Duodenal mucosa (tissue), 2 donors: ENCODE results near the gene SLC13A4.
"Not testable (repeated sequence)": the region's sequence is repeated elsewhere in the genome, so short reads cannot be mapped to it uniquely, and the experiment has no call there.

ENCODE experiments used
- H3K27ac ChIP-seq: one replicate; pipeline ENCODE4 v1.7.0; 2013; ENCODE audit warnings: low read depth, low read length
- H3K27me3 ChIP-seq, 2 donors: one replicate each; pipeline ENCODE4 v1.7.0; 2013; ENCODE audit warnings: low read length in 2 of 2, control low read depth in 1 of 2; ENCODE audit not compliant: insufficient read depth in 2 of 2, control insufficient read depth in 1 of 2
- H3K36me3 ChIP-seq, 2 donors: one replicate each; pipeline ENCODE4 v1.7.0; 2013; ENCODE audit warnings: low read length in 2 of 2, control low read depth in 1 of 2; ENCODE audit not compliant: insufficient read depth in 2 of 2, control insufficient read depth in 1 of 2
- H3K4me1 ChIP-seq, 2 donors: one replicate each; pipeline ENCODE4 v1.7.0; 2013; ENCODE audit warnings: low read length in 2 of 2, control low read depth in 1 of 2; ENCODE audit not compliant: insufficient read depth in 2 of 2, control insufficient read depth in 1 of 2
- H3K4me3 ChIP-seq, 2 donors: one replicate each; pipeline ENCODE4 v1.7.0; 2013; ENCODE audit warnings: low read length in 2 of 2, low read depth in 1 of 2
- H3K9ac ChIP-seq, 2 donors: one replicate each; pipeline ENCODE4 v1.7.0; 2013; ENCODE audit warnings: low read length in 2 of 2, low read depth in 1 of 2
- H3K9me3 ChIP-seq, 2 donors: one replicate each; pipeline ENCODE4 v1.7.0; 2013; ENCODE audit warnings: low read length in 2 of 2, control low read depth in 1 of 2; ENCODE audit not compliant: control insufficient read depth in 1 of 2

The SLC13A4 gene

DNA sequence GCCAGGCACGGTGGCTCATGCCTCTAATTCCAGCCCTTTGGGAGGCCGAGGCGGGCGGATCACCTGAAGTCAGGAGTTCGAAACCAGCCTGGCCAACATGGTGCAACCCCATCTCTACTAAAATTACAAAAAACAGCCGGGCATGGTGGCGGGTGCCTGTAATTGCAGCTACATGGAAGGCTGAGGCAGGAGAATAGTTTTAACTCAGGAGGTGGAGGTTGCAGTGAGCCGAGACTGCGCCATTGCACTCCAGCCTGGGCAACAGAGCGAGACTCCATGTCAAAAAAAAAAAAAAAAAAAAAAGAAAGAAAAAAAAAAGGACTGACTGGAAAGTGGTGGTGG is 9.3 kb upstream of the SLC13A4 start:
- not testable (repeated sequence) for H3K36me3 ChIP-seq, H3K4me1 ChIP-seq, H3K27me3 ChIP-seq, H3K9me3 ChIP-seq, H3K9ac ChIP-seq, H3K4me3 ChIP-seq, H3K27ac ChIP-seq

- H3K27me3 ChIP-seq: no peaks in the 10 kb centered on the region
- no peaks in the 10 kb centered on the region for H3K36me3 ChIP-seq
- no peaks in the 10 kb centered on the region for H3K9me3 ChIP-seq
- H3K9ac ChIP-seq: no peak overlapping the region
- H3K4me3 ChIP-seq: no peak overlapping the region
- H3K4me1 ChIP-seq: no peaks in the 10 kb centered on the region
- H3K27ac ChIP-seq: no peak overlapping the region
Observed at GRCh38 chr7:135736586-135737305, 8.8 kb upstream of the SLC13A4 start.

DNA sequence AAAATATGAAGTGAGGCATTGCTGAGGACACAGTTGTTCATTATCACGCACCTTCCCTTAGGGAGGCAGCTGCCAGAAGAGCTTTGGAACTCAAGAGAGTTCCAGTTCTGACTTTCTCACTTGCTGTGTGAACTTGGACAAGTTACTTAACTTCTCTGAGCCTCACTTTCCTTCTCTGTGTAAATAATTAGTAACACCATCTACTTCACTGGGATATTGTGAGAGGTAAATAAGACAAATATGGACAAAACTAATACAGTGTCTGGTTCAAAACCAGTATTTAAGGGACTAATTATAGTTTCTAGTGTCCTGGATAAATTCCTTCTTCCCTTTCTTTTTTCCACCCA is 6.3 kb upstream of the SLC13A4 start:
- H3K27ac ChIP-seq: no peak overlapping the region
- H3K36me3 ChIP-seq: no peaks in the 10 kb centered on the region
- no peaks in the 10 kb centered on the region for H3K27me3 ChIP-seq
- H3K9ac ChIP-seq: no peak overlapping the region
- no peak overlapping the region for H3K4me3 ChIP-seq
- no peaks in the 10 kb centered on the region for H3K9me3 ChIP-seq
- no peaks in the 10 kb centered on the region for H3K4me1 ChIP-seq

DNA sequence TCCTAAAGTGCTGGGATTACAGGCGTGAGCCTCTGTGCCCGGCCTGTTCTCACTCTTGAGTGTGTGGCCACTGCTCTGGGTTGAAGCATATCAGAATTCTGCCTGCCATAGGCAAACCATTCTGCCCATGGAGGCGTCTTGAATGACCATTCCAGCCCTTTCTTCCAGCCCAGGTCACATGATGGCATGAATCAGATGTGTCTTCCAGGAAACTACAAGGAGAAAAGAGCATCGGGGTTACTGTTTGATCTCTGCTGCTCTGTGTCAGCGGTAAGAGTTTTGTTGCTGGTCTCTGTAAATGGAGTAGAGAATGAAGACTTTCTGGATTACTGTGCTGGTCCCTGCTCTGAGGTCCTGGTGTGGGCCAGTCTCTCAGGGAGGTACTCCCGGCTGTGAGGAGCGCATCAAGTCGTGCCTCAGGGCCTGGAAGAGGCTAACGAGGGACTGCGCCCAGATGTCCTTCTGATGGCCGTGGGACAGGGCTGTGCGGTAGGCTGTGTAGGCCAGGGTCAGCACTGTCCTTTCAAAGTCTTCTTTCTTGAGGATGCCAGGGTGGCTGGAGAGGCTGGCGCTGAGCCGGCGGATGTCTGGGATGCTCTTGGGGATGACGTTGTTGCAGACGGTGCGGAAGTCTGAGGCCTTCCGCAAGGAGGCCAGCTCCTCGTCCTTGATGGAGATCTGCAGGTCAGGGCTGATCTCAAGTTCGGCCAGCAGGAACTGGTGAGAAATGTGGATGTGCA is 5.8 kb upstream of the SLC13A4 start:
- no peaks in the 10 kb centered on the region for H3K4me1 ChIP-seq
- H3K27me3 ChIP-seq: no peaks in the 10 kb centered on the region
- H3K27ac ChIP-seq: no peak overlapping the region
- no peaks in the 10 kb centered on the region for H3K9me3 ChIP-seq
- no peak overlapping the region for H3K9ac ChIP-seq
- no peaks in the 10 kb centered on the region for H3K36me3 ChIP-seq
- no peak overlapping the region for H3K4me3 ChIP-seq

DNA sequence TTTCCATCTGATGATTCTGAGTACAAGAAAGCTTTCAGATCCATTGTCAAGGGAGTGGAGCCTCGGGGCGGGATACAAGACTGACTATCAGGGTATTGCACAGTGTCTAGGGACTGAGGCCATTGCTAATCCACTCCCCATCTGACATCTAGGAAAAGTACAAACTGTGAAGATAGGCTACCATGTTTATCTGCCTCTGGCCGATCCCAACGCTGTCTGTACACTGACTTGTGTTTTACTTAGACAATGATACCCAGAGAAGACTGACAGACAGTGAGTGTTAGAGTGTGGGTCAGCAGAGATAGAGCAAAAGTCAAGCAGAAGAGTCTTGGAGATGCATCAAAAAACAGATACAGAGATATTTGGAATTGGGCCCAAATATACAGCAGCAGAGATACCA is 3.1 kb upstream of the SLC13A4 start:
- Histone ChIP-seq H3K4me1 (no peaks in the 10 kb centered on the region), H3K36me3 (no peaks in the 10 kb centered on the region), H3K9ac (no peak overlapping the region), H3K9me3 (no peaks in the 10 kb centered on the region), H3K27me3 (no peaks in the 10 kb centered on the region), H3K4me3 (no peak overlapping the region), H3K27ac (no peak overlapping the region)

GRCh38 chr7:135729230-135729629 is 1.2 kb upstream of the SLC13A4 start:
- no peaks in the 10 kb centered on the region for H3K4me1 ChIP-seq
- no peak overlapping the region for H3K4me3 ChIP-seq
- no peak overlapping the region for H3K27ac ChIP-seq
- H3K36me3 ChIP-seq: no peaks in the 10 kb centered on the region
- no peak overlapping the region for H3K9ac ChIP-seq
- no peaks in the 10 kb centered on the region for H3K27me3 ChIP-seq
- H3K9me3 ChIP-seq: no peaks in the 10 kb centered on the region

GRCh38 chr7:135726911-135727673 is 894 bp downstream of the SLC13A4 start:
- no peaks in the 10 kb centered on the region for H3K9me3 ChIP-seq
- no peaks in the 10 kb centered on the region for H3K36me3 ChIP-seq
- H3K9ac ChIP-seq: no peak overlapping the region

GRCh38 chr7:135726276-135726788 is 1.7 kb downstream of the SLC13A4 start:
- Histone ChIP-seq H3K36me3 (no peaks in the 10 kb centered on the region), H3K4me1 (no peaks in the 10 kb centered on the region), H3K9ac (no peak overlapping the region), H3K27me3 (no peaks in the 10 kb centered on the region), H3K4me3 (no peak overlapping the region), H3K27ac (no peak overlapping the region), H3K9me3 (no peaks in the 10 kb centered on the region)

More at GRCh38 chr7:135726911-135727673, 894 bp downstream of the SLC13A4 start:
- Histone ChIP-seq H3K27me3 (no peaks in the 10 kb centered on the region), H3K27ac (no peak overlapping the region), H3K4me3 (no peak overlapping the region), H3K4me1 (no peaks in the 10 kb centered on the region)

- no peak overlapping the region for H3K9ac ChIP-seq
- no peaks in the 10 kb centered on the region for H3K36me3 ChIP-seq
- no peak overlapping the region for H3K4me3 ChIP-seq
- no peaks in the 10 kb centered on the region for H3K4me1 ChIP-seq
- no peak overlapping the region for H3K27ac ChIP-seq
- H3K9me3 ChIP-seq: no peaks in the 10 kb centered on the region
- no peaks in the 10 kb centered on the region for H3K27me3 ChIP-seq
Observed at GRCh38 chr7:135723411-135723810, 4.6 kb downstream of the SLC13A4 start.

- H3K27ac ChIP-seq: no peak overlapping the region
- H3K36me3 ChIP-seq: no peaks in the 10 kb centered on the region
- H3K4me3 ChIP-seq: no peak overlapping the region
- H3K4me1 ChIP-seq: no peaks in the 10 kb centered on the region
- no peak overlapping the region for H3K9ac ChIP-seq
- no peaks in the 10 kb centered on the region for H3K9me3 ChIP-seq
- H3K27me3 ChIP-seq: peaks cover 0 to 4% of the 10 kb centered on the region in 2 donors
Observed at GRCh38 chr7:135721198-135721820, 6.7 kb downstream of the SLC13A4 start.
